ENCODE measurements around the gene LPGAT1. TPM values are rescaled to one million over a fixed set of nuclear protein-coding genes. Genes with fewer than 3 reads are reported as not detected.

LPGAT1 gene
- total and polyA plus RNA-seq, 2 of the 13 experiments (the other 11 are each of a cell fraction or from before 2014, with no cell fraction given), result 12.1 to 48.3 TPM

- H3K4me2 ChIP-seq (ENCODE audit: low read depth, low read length), result no peak overlapping the region
- 0 out of 2 replicates have a peak, but pooled peaks cover 2% of the 10 kb centered on the region for H4K20me1 ChIP-seq (ENCODE audit: insufficient read depth, low read length)
- peaks cover 1 to 14% of the 10 kb centered on the region in 2 experiments; a peak in 2 of 5 replicates for H3K36me3 ChIP-seq (replicated peaks in 1 of 2; ENCODE audit: control insufficient read depth in 1 of 2, insufficient read depth in 2 of 2, low read length in 2 of 2)
- DNase-seq (ENCODE audit: low spot score), result no peak
- H3K4me1 ChIP-seq (ENCODE audit: insufficient read depth, low read length), result no peaks in the 10 kb centered on the region
- ATAC-seq, result no peak
- intact Hi-C loops (cut with micrococcal nuclease; ENCODE audit: unreplicated experiment) (no loop called here), in situ Hi-C loops (cut with HindIII; ENCODE audit: extremely low pct_ligation_motif_present, low pct_unique_long_range_greater_than_20kb) (no loop called here)
- BruUV-seq (replicated peaks), result no TSS peak
- H3K27ac ChIP-seq (ENCODE audit: extremely low read length, insufficient read depth, low read length), result no peak overlapping the region
- H3K4me3 ChIP-seq (replicated peaks in 1 of 3; ENCODE audit: insufficient read depth in 1 of 3, low read depth in 2 of 3, low read length in 3 of 3), result no peak overlapping the region
- H3K79me2 ChIP-seq (ENCODE audit: insufficient read depth, low read length), result no peaks in the 10 kb centered on the region
- POLR2A ChIA-PET, result no interaction called here
- H3K27me3 ChIP-seq (ENCODE audit: control insufficient read depth in 1 of 2, insufficient read depth in 2 of 2, low read length in 2 of 2), result no peaks in the 10 kb centered on the region
- no peak overlapping the region for H3K9ac ChIP-seq (ENCODE audit: insufficient read depth, low read depth, low read length)
- CTCF ChIA-PET (ENCODE audit: low intra/inter-chr PET ratio, low total read pairs), result no interaction called here
- no peak for FAIRE-seq
- no peak overlapping the region for H2AFZ ChIP-seq (ENCODE audit: low read length)
- H3K9me3 ChIP-seq (ENCODE audit: low read length), result no peaks in the 10 kb centered on the region
- no peak for TF ChIP-seq STAG1 (CRISPR knock-in tag; IDR thresholded peaks at IDR 0.05)
- no peak for TF ChIP-seq ZNF770 (CRISPR knock-in tag; IDR thresholded peaks at IDR 0.05)
- no peak for TF ChIP-seq RBM22 (optimal IDR thresholded peaks at IDR 0.05; ENCODE audit: low read length)
- TF ChIP-seq HMGXB4 (CRISPR knock-in tag; IDR thresholded peaks at IDR 0.05; ENCODE audit: borderline replicate concordance in 1 of 2, low read depth in 1 of 2), result no peak
- TF ChIP-seq ZFP82 (CRISPR knock-in tag; IDR thresholded peaks at IDR 0.05; ENCODE audit: borderline replicate concordance), result no peak
- no peak for TF ChIP-seq BORCS8-MEF2B (CRISPR knock-in tag; IDR thresholded peaks at IDR 0.05)
- TF ChIP-seq NR2F2 (IDR thresholded peaks at IDR 0.05; ENCODE audit: borderline replicate concordance, low read depth), result no peak
- no peak for TF ChIP-seq GZF1 (CRISPR knock-in tag; IDR thresholded peaks at IDR 0.05)
- no peak for TF ChIP-seq ZNF850 (CRISPR knock-in tag; conservative IDR thresholded peaks at IDR 0.05)
- TF ChIP-seq ZNF441 (CRISPR knock-in tag; IDR thresholded peaks at IDR 0.05; ENCODE audit: borderline replicate concordance), result no peak
- no peak for TF ChIP-seq ZSCAN5A (CRISPR knock-in tag; IDR thresholded peaks at IDR 0.05; ENCODE audit: borderline replicate concordance)
- no peak for TF ChIP-seq PHF20 (CRISPR knock-in tag; IDR thresholded peaks at IDR 0.05)
These were observed 17.0 kb downstream of the LPGAT1 start for GRCh38 chr1:211813590-211813989.

Measured in HepG2 (cell line).